GM13977 (cell line): ENCODE results near the gene RTP3.

Experiments
- DNase-seq: peaks from one replicate; pipeline ENCODE4 v3.0.0; 2012; ENCODE audit warnings: low spot score
- CTCF ChIP-seq: IDR thresholded peaks from 2 replicates; pipeline ENCODE4 v1.5.1; 2012; ENCODE audit warnings: mild to moderate bottlenecking, control low read depth; ENCODE audit not compliant: insufficient read depth; ENCODE audit errors: extremely low read depth, missing control alignments
- in situ Hi-C: fragments of 300-500 bp; cut with MboI; formaldehyde crosslinking; loops from one replicate; pipeline ENCODE4 v1.12.0; 2022; ENCODE audit warnings: low sequenced_read_pairs, low pct_unique_long_range_greater_than_20kb, mixed read lengths, inconsistent platforms; ENCODE audit not compliant: unreplicated experiment

The RTP3 gene

GRCh38 chr3:46512191-46512749 is 14.5 kb downstream of the RTP3 start:
- in situ Hi-C loops: no loop called here
- no peak for TF ChIP-seq CTCF
- DNase-seq: no peak

GRCh38 chr3:46516521-46516920 is 18.7 kb downstream of the RTP3 start:
- in situ Hi-C loops: no loop called here
- no peak for TF ChIP-seq CTCF
- no peak for DNase-seq

GRCh38 chr3:46517016-46517783 is 19.4 kb downstream of the RTP3 start:
- no peak for TF ChIP-seq CTCF
- in situ Hi-C loops: no loop called here
- no peak for DNase-seq

DNA sequence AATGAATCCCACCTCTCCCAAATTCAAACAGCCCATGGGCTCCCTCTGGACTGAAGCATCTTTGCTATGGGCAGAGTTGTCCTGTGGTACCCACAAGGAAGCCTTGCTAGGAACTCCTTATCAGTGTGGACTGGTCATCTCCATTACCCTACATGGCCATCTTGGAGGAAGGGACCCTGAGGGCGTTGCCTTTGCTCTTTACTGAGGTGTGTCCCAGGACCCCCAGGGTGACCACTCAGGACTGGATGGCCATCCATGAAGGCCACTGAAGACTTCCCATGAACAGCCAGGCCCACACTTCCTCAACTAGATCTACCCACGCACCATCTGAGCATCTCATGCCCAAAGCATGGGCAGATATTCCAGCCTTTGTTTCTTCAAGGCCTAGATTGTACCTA is 20.0 kb downstream of the RTP3 start:
- no peak for DNase-seq
- in situ Hi-C loops: no loop called here
- no peak for TF ChIP-seq CTCF

DNA sequence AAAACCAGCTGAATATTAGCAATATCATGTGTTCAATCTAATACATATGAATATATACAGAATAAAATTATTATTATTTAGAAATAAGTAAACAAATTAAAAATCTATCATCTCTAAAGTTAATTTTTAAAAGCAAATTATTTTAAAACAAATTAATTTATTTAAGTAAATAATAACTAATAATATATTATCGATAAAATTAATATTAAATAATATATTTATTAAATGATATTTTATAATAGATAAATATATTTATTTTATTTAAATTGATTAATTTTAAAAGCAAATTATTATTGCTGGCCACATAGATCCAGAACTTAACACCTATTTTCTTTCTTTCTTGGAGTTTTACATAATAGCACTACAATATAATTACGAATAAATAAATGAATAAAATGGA is 22.2 kb downstream of the RTP3 start:
- TF ChIP-seq CTCF: no peak
- in situ Hi-C loops: no loop called here
- no peak for DNase-seq

DNA sequence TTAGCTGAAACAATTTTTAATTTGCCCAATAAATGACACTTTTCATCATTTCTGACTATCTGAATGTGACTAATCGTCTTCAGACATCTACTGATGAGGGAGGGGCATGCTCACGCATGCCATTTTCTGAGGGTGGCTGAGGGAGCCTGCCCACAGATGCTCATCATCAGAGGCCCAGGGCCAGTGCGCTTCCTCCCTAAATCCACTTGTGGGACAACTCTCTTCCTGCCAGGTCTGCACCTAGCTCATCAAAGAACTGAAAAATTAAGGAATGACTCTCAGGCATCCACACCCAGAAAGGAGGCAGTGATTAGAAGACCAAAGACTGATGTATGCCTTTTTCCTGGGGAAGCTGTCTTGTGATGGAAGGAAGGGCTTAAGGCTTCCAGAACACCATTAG is 22.8 kb downstream of the RTP3 start:
- no peak for DNase-seq
- in situ Hi-C loops: no loop called here
- TF ChIP-seq CTCF: no peak
